H1 (cell line): ENCODE data around the gene CCDC60.

Experiments
- ASH2L ChIP-seq: fragments of 200-600, 300-600 bp; sonication (generic); IDR thresholded peaks from one replicate; pipeline ENCODE4 v1.7.1; 2017; ENCODE audit warnings: low read length
- EZH2 ChIP-seq: fragments of 200-600 bp; sonication (generic); IDR thresholded peaks from 2 replicates; pipeline ENCODE4 v1.7.1; 2012; ENCODE audit warnings: low read depth, mild to moderate bottlenecking, moderate library complexity, low read length, inconsistent platforms; ENCODE audit not compliant: severe bottlenecking
- RBBP5 ChIP-seq: IDR thresholded peaks from 2 replicates; pipeline ENCODE4 v1.7.1; 2012; ENCODE audit warnings: low read depth, mild to moderate bottlenecking, inconsistent platforms, low read length, moderate library complexity, borderline replicate concordance
- TF ChIP-seq, protein P1 (sequence below): IDR thresholded peaks from 2 replicates; pipeline ENCODE4 v1.6.1; 2012; ENCODE audit warnings: inconsistent platforms
- TF ChIP-seq, protein P2 (sequence below): IDR thresholded peaks from 2 replicates; pipeline ENCODE4 v1.6.1; 2011; ENCODE audit warnings: low read depth, mild to moderate bottlenecking, low read length; ENCODE audit not compliant: insufficient read depth
- TF ChIP-seq, protein P3 (sequence below), 3 experiments: IDR thresholded peaks; 1 replicate in 2 of 3; 2 replicates in 1 of 3; pipeline versions ENCODE4 v1.5.1 to v1.6.1; 2011; ENCODE audit warnings: low read length in 3 of 3, mild to moderate bottlenecking in 3 of 3, inconsistent platforms in 2 of 3, low read depth in 1 of 3, moderate library complexity in 1 of 3; ENCODE audit not compliant: insufficient read depth in 1 of 3; ENCODE audit errors: control extremely low read depth in 1 of 3

DNA sequence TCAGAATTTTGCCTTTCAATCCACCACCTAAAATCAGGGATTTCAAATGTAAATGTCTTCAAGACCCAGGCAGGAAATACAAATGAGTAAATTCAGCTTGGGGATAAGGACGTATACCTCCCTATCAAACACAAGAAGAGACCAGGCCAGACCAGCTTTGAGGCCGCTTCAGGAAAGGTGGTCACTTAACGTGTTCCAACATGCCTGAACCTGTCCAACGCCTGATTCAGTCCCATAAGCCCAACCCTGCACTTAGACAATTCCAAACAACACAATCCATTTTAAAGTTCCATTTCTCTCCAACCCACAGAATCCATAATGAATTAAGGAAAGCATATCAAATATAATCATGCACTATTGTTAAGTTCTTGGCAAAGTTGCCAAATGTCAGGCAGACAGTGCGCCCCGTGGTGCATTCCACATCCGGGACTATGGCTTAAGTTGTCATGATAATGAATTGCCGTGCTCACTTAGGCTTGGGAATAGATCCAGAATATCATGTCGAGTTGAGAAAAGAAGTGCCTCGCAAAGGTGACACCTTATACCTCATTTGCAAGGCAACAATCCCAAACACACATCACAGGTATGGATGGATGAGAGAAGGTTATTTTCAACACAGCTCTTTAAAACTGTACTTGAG lies 35.5 kb downstream of the CCDC60 start:
- TF ChIP-seq ASH2L (no peak), RBBP5 (no peak), EZH2 (no peak)
- TF ChIP-seq, protein P1, sequence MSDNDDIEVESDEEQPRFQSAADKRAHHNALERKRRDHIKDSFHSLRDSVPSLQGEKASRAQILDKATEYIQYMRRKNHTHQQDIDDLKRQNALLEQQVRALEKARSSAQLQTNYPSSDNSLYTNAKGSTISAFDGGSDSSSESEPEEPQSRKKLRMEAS = no peak
- TF ChIP-seq, protein P2, sequence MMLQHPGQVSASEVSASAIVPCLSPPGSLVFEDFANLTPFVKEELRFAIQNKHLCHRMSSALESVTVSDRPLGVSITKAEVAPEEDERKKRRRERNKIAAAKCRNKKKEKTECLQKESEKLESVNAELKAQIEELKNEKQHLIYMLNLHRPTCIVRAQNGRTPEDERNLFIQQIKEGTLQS = no peak
- TF ChIP-seq, protein P3, sequence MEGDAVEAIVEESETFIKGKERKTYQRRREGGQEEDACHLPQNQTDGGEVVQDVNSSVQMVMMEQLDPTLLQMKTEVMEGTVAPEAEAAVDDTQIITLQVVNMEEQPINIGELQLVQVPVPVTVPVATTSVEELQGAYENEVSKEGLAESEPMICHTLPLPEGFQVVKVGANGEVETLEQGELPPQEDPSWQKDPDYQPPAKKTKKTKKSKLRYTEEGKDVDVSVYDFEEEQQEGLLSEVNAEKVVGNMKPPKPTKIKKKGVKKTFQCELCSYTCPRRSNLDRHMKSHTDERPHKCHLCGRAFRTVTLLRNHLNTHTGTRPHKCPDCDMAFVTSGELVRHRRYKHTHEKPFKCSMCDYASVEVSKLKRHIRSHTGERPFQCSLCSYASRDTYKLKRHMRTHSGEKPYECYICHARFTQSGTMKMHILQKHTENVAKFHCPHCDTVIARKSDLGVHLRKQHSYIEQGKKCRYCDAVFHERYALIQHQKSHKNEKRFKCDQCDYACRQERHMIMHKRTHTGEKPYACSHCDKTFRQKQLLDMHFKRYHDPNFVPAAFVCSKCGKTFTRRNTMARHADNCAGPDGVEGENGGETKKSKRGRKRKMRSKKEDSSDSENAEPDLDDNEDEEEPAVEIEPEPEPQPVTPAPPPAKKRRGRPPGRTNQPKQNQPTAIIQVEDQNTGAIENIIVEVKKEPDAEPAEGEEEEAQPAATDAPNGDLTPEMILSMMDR (IDR thresholded peaks at IDR 0.05; ENCODE audit: control extremely low read depth in 1 of 3, insufficient read depth in 1 of 3, low read depth in 1 of 3, low read length in 3 of 3) = no peak
